GM12865 (cell line): ENCODE results near the gene PLCB2.

Experiments used
- DNase-seq: peaks from one replicate; pipeline ENCODE4 v3.0.0; 2010; ENCODE audit warnings: low read depth
- H3K4me3 ChIP-seq: 2 replicates; pipeline ENCODE4 v1.5.1; 2011; ENCODE audit warnings: mild to moderate bottlenecking, low read depth, low read length, control low read depth
- CTCF ChIP-seq: IDR thresholded peaks from 2 replicates; pipeline ENCODE4 v1.5.1; 2011; ENCODE audit warnings: low read length, control low read depth, low read depth, inconsistent platforms; ENCODE audit not compliant: insufficient read depth; ENCODE audit errors: missing control alignments

Gene PLCB2

GRCh38 chr15:40344631-40345120, 36.9 kb upstream of the PLCB2 start:
- no peak overlapping the region for H3K4me3 ChIP-seq
- DNase-seq, result peak; percentile 72
- TF ChIP-seq CTCF, result peak; percentile 82

GRCh38 chr15:40344217-40344616, 36.5 kb upstream of the PLCB2 start:
- no peak overlapping the region for H3K4me3 ChIP-seq
- DNase-seq, result no peak
- TF ChIP-seq CTCF, result no peak

- peak; percentile 17 for DNase-seq
- no peak for TF ChIP-seq CTCF
- H3K4me3 ChIP-seq, result no peak overlapping the region
These were observed 35.8 kb upstream of the PLCB2 start for GRCh38 chr15:40343512-40343911.

- no peak overlapping the region for H3K4me3 ChIP-seq
- no peak for DNase-seq
- no peak for TF ChIP-seq CTCF
These were observed 34.9 kb upstream of the PLCB2 start for GRCh38 chr15:40342416-40343320.

- no peak for DNase-seq
- TF ChIP-seq CTCF, result no peak
- no peak within 1 kb of the TSS for H3K4me3 ChIP-seq
These were observed 33.1 kb upstream of the PLCB2 start, which contains the start of gene CCDC9B for GRCh38 chr15:40340740-40341400. TSS of gene CCDC9B (minus strand) at chr15:40340939. CDS start at chr15:40340819, 120 bp downstream.

GRCh38 chr15:40340038-40340739, 32.5 kb upstream of the PLCB2 start:
- no peak for DNase-seq
- no peak for TF ChIP-seq CTCF
- H3K4me3 ChIP-seq, result no peak overlapping the region
